AG04449 (cell line): ENCODE data around the gene BORA.
A peak's percentile ranks its signal among the peaks of the same experiment; 100 is the strongest.
"Not testable (repeated sequence)": the region's sequence is repeated elsewhere in the genome, so short reads cannot be mapped to it uniquely, and the experiment has no call there.

Experiments used
- CTCF ChIA-PET: fragments of 350-600 bp; formaldehyde crosslinking; extraction: SDS; loops from one replicate; lab custom pipeline; 2021; ENCODE audit warnings: antibody characterized with exemption; lab: Yijun Ruan, JAX
- POLR2A ChIA-PET: fragments of 400-600, 350-600 bp; formaldehyde crosslinking; extraction: SDS; loops from one replicate; lab custom pipeline; 2020; ENCODE audit warnings: antibody characterized with exemption, inconsistent platforms; lab: Yijun Ruan, JAX
- DNase-seq: peaks from one replicate; pipeline ENCODE4 v3.0.0-alpha.2; 2010; ENCODE audit warnings: low read depth, low spot score
- H3K4me3 ChIP-seq: 2 replicates; pipeline ENCODE4 v1.5.1; 2011; ENCODE audit warnings: low read depth, mild to moderate bottlenecking, control low read depth, low read length
- CTCF ChIP-seq: IDR thresholded peaks from one replicate; pipeline ENCODE4 v1.5.1; 2011; ENCODE audit warnings: mild to moderate bottlenecking, moderate library complexity, low read length, control low read depth, inconsistent platforms; ENCODE audit not compliant: insufficient read depth; ENCODE audit errors: missing control alignments

BORA gene

GRCh38 chr13:72716776-72717175 lies 10.9 kb upstream of the BORA start:
- TF ChIP-seq CTCF, result no peak
- DNase-seq, result no peak
- CTCF ChIA-PET, result no interaction called here
- POLR2A ChIA-PET, result no interaction called here
- no peak overlapping the region for H3K4me3 ChIP-seq

- peak overlapping the region; percentile 87 for H3K4me3 ChIP-seq
- POLR2A ChIA-PET, DNase-seq, CTCF ChIA-PET: not testable (repeated sequence)
Measured at GRCh38 chr13:72726185-72726584, 1.5 kb upstream of the BORA start.

GRCh38 chr13:72726726-72727416 lies 852 bp upstream of the BORA start:
- peak overlapping the region; percentile 87 for H3K4me3 ChIP-seq
- ChIA-PET POLR2A (no interaction called here), CTCF (no interaction called here)
- TF ChIP-seq CTCF, result no peak
- no peak for DNase-seq

- POLR2A ChIA-PET, result no interaction called here
- no peak for TF ChIP-seq CTCF
- H3K4me3 ChIP-seq, result peak overlapping the region; percentile 87
- CTCF ChIA-PET, result interaction anchor here (0.6 to 1.2 kb wide), 2 partner anchors 8 to 10 kb away, joined by 3 read pairs; no protein-coding TSS in a partner anchor
- DNase-seq, result no peak
Measured at GRCh38 chr13:72728290-72728605, 525 bp downstream of the BORA start.

- ChIA-PET POLR2A (no interaction called here), CTCF (interaction anchor here (0.8 kb wide), 1 partner anchor 9 kb away, joined by 3 read pairs; no protein-coding TSS in a partner anchor)
- no peak overlapping the region for H3K4me3 ChIP-seq
- TF ChIP-seq CTCF, result no peak
- DNase-seq, result no peak
Measured at GRCh38 chr13:72737033-72737432, 9.3 kb downstream of the BORA start.

GRCh38 chr13:72740015-72740414 lies 12.3 kb downstream of the BORA start:
- no peak for TF ChIP-seq CTCF
- no peak overlapping the region for H3K4me3 ChIP-seq
- POLR2A ChIA-PET, result no interaction called here
- CTCF ChIA-PET, result no interaction called here
- DNase-seq, result no peak

- H3K4me3 ChIP-seq, result no peak overlapping the region
- TF ChIP-seq CTCF, result no peak
- no peak for DNase-seq
- CTCF ChIA-PET, result no interaction called here
- POLR2A ChIA-PET, result no interaction called here
Measured at GRCh38 chr13:72745260-72745659, 17.5 kb downstream of the BORA start.
